Endothelial cell of umbilical vein (primary cell): ENCODE data around the gene GPX7. TPM values are rescaled to one million over a fixed set of nuclear protein-coding genes. Genes with fewer than 3 reads are reported as not detected.

Experiments
- BruUV-seq: library from RNA; stranded (reverse); fragments of 400-500 nt; replicated peaks from 2 replicates; lab custom pipeline; 2021; lab: Mats Ljungman, UMichigan
- CTCF ChIA-PET: fragments of 300-600, 350-600 bp; sonication (Branson Sonifier 250); formaldehyde crosslinking; loops from one replicate; lab custom pipeline; 2021; ENCODE audit warnings: antibody characterized with exemption, inconsistent platforms; lab: Charles Lee
- POLR2A ChIA-PET: fragments of 300-600, 350-600 bp; sonication (Branson Sonifier 250); formaldehyde crosslinking; loops from one replicate; lab custom pipeline; 2021; ENCODE audit warnings: antibody characterized with exemption, inconsistent platforms; lab: Charles Lee
- DNase-seq: peaks from one replicate; pipeline ENCODE4 v3.0.0-alpha.2; 2011; ENCODE audit warnings: low read depth, low spot score
- FAIRE-seq: peaks from 2 replicates; lab custom pipeline; 2011; peaks lifted over from hg19 to GRCh38; lab: Jason Lieb, UNC
- H2AFZ ChIP-seq: 2 replicates; pipeline ENCODE4 v1.6.0; 2012; ENCODE audit warnings: low read depth, low read length, control low read depth, inconsistent platforms
- H3K27ac ChIP-seq: 2 replicates; pipeline ENCODE4 v1.5.1; 2011; ENCODE audit warnings: low read depth, mild to moderate bottlenecking, control low read depth, low read length, moderate library complexity; ENCODE audit not compliant: insufficient read depth
- H3K27me3 ChIP-seq, 2 experiments: 2 replicates each; pipeline versions ENCODE4 v1.6.0 to v1.6.1; 2011; ENCODE audit warnings: low read length in 2 of 2, mixed read lengths in 1 of 2; ENCODE audit not compliant: control insufficient read depth in 2 of 2, insufficient read depth in 2 of 2
- H3K36me3 ChIP-seq, 2 experiments: 2 replicates in 1 of 2; 3 replicates in 1 of 2; pipeline ENCODE4 v1.5.1; 2011; ENCODE audit warnings: low read length in 2 of 2, mild to moderate bottlenecking in 1 of 2, moderate library complexity in 1 of 2; ENCODE audit not compliant: control insufficient read depth in 2 of 2, insufficient read depth in 2 of 2; ENCODE audit errors: extremely low read depth in 1 of 2
- H3K4me1 ChIP-seq: 3 replicates; pipeline ENCODE4 v1.5.1; 2011; ENCODE audit warnings: mild to moderate bottlenecking, low read length; ENCODE audit not compliant: control insufficient read depth, insufficient read depth; ENCODE audit errors: extremely low read depth
- H3K4me2 ChIP-seq: 2 replicates; pipeline ENCODE4 v1.6.1; 2011; ENCODE audit warnings: low read length, control low read depth, mixed read lengths; ENCODE audit not compliant: insufficient read depth
- H3K4me3 ChIP-seq, 3 experiments: fragments of 200-600 bp in 1 of 3; sonication (generic), shearing (Covaris generic) in 1 of 3; replicated peaks in 1 of 3; 2 replicates each; pipeline ENCODE4 v1.5.1; 2011 to 2016; ENCODE audit warnings: control low read depth in 3 of 3, low read length in 3 of 3, mild to moderate bottlenecking in 2 of 3, inconsistent platforms in 1 of 3, low read depth in 1 of 3, moderate library complexity in 1 of 3; ENCODE audit not compliant: insufficient read depth in 1 of 3
- H3K79me2 ChIP-seq: 2 replicates; pipeline ENCODE4 v1.6.0; 2012; ENCODE audit warnings: low read length, inconsistent platforms; ENCODE audit not compliant: control insufficient read depth, insufficient read depth
- H3K9ac ChIP-seq: replicated peaks from 2 replicates; pipeline ENCODE3; 2011; ENCODE audit warnings: low read length, control low read depth; ENCODE audit not compliant: insufficient read depth; ENCODE audit errors: extremely low read depth
- H3K9me1 ChIP-seq: replicated peaks from 3 replicates; pipeline ENCODE4 v1.6.0; 2011; ENCODE audit warnings: mild to moderate bottlenecking, low read length; ENCODE audit not compliant: control insufficient read depth, insufficient read depth; ENCODE audit errors: extremely low read depth
- H3K9me3 ChIP-seq: replicated peaks from 2 replicates; pipeline ENCODE4 v1.5.1; 2012; ENCODE audit warnings: low read length, inconsistent platforms; ENCODE audit not compliant: control insufficient read depth, insufficient read depth
- H4K20me1 ChIP-seq: replicated peaks from 2 replicates; pipeline ENCODE3; 2011; ENCODE audit warnings: mild to moderate bottlenecking, low read length; ENCODE audit not compliant: control insufficient read depth, insufficient read depth; ENCODE audit errors: extremely low read depth
- FOS ChIP-seq: IDR thresholded peaks from 2 replicates; pipeline ENCODE4 v1.6.1; 2011; ENCODE audit warnings: mild to moderate bottlenecking, low read length, moderate library complexity, borderline replicate concordance; ENCODE audit not compliant: insufficient read depth
- JUN ChIP-seq: IDR thresholded peaks from 2 replicates; pipeline ENCODE4 v1.6.1; 2011; ENCODE audit warnings: borderline replicate concordance, low read depth; ENCODE audit not compliant: insufficient read length, insufficient read depth
- POLR2A ChIP-seq: IDR thresholded peaks from 2 replicates; pipeline ENCODE4 v1.6.1; 2012; ENCODE audit warnings: low read depth, mild to moderate bottlenecking, control low read depth, low read length
- POLR2AphosphoS5 ChIP-seq: IDR thresholded peaks from 2 replicates; pipeline ENCODE4 v1.6.1; 2012; ENCODE audit warnings: low read depth, mild to moderate bottlenecking, control low read depth, low read length, moderate library complexity; ENCODE audit not compliant: insufficient read depth
- dilution Hi-C: fragments of 300-500 bp; cut with MboI; formaldehyde crosslinking; loops from one replicate; pipeline ENCODE4 v1.15.0; 2019; ENCODE audit warnings: low sequenced_read_pairs; ENCODE audit not compliant: extremely low pct_ligation_motif_present
- intact Hi-C: fragments of 100-400 bp; cut with micrococcal nuclease; formaldehyde crosslinking; loops from one replicate; pipeline ENCODE4 v1.10.0; 2022
- polyA plus RNA-seq, 4 experiments: library from polyadenylated mRNA; depleted of rRNA in 3 of 4; stranded (reverse) in 3 of 4; unstranded in 1 of 4; fragments of >200 nt; gene quantifications; 2 replicates each; pipeline versions ENCODE4 v1.2.1 to v1.2.3, GENCODE V29; 2011 to 2012; ENCODE audit warnings: missing spikeins in 1 of 4
- total RNA-seq: library from RNA; stranded (reverse); gene quantifications from 2 replicates; pipeline ENCODE4 v1.2.3, GENCODE V29; 2021
- TF ChIP-seq, protein P1 (sequence below), 2 donors: IDR thresholded peaks; 1 replicate in 1 of 2; 2 replicates in 1 of 2; pipeline ENCODE4 v1.5.1; 2011; ENCODE audit warnings: low read length in 2 of 2, mild to moderate bottlenecking in 2 of 2, moderate library complexity in 2 of 2, control low read depth in 1 of 2, inconsistent platforms in 1 of 2, low read depth in 1 of 2; ENCODE audit not compliant: insufficient read depth in 1 of 2; ENCODE audit errors: extremely low read depth in 1 of 2

The GPX7 gene
- total and polyA plus RNA-seq, 2 donors (not counting 3 experiments of a cell fraction or from before 2014, with no cell fraction given) = 8.9 to 25.7 TPM

DNA sequence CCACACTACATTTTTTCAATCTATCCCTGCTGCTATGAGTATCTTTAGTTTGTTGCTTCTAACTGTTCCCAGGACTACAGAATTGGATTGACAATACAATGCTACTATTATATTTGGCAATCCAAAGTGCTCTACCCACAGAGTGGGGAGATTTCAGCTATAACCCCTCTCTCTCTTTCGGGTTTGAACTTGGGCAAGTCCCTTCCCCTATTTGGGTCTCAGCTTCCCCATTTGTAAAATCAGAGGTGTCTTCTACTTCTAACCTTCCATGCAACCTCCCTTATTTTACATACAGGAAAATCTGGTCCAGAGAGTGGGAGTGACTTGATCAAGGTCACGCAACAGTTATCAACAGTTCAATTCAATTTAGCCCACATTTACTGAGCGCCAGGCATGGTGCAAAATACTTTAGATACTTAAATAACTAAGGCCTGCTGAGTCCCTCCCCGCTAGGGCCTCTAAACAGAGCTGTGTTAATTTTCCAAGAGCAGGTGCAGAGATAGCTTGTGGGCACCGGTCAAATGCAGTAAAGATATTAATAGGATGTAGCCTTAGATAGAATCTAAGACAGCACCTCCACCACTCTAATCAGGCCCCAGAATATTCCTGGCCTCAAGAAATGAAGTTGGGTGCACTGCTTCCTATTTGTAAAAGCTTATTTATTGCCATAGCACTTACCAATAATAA, 9.4 kb upstream of the GPX7 start:
- Histone ChIP-seq H3K79me2 (no peaks in the 10 kb centered on the region), H3K27me3 (peaks cover 6 to 18% of the 10 kb centered on the region in 2 experiments), H3K9me1 (no peaks in the 10 kb centered on the region), H3K36me3 (no peaks in the 10 kb centered on the region), H3K4me1 (peaks cover 3% of the 10 kb centered on the region), H2AFZ (no peak overlapping the region), H3K9ac (no peak overlapping the region), H3K4me3 (no peak overlapping the region), H4K20me1 (no peaks in the 10 kb centered on the region), H3K9me3 (no peaks in the 10 kb centered on the region), H3K4me2 (no peak overlapping the region), H3K27ac (no peak overlapping the region)
- dilution Hi-C loops (no loop called here), intact Hi-C loops (no loop called here)
- ChIA-PET CTCF (interaction anchor here (1.1 to 2.4 kb wide), 2 partner anchors 12 to 39 kb away, joined by 3 to 5 read pairs; no protein-coding TSS in a partner anchor), POLR2A (no interaction called here)
- FAIRE-seq (no peak), DNase-seq (no peak)
- no peak for TF ChIP-seq POLR2A
- BruUV-seq = no TSS peak

- H4K20me1 ChIP-seq = no peaks in the 10 kb centered on the region
- H3K27me3 ChIP-seq = peaks cover 8 to 18% of the 10 kb centered on the region in 2 experiments
- no peak overlapping the region for H3K27ac ChIP-seq
- CTCF ChIA-PET = interaction anchor here (0.9 to 2.4 kb wide), 3 partner anchors 12 to 40 kb away, joined by 3 to 5 read pairs (median 4); no protein-coding TSS in a partner anchor
- POLR2A ChIA-PET = no interaction called here
- dilution Hi-C loops (no loop called here), intact Hi-C loops (no loop called here)
- DNase-seq (no peak), FAIRE-seq (no peak)
- no TSS peak for BruUV-seq
- no peaks in the 10 kb centered on the region for H3K36me3 ChIP-seq
- peaks cover 3% of the 10 kb centered on the region for H3K4me1 ChIP-seq
- H3K9me1 ChIP-seq = no peaks in the 10 kb centered on the region
- H3K79me2 ChIP-seq = no peaks in the 10 kb centered on the region
- no peaks in the 10 kb centered on the region for H3K9me3 ChIP-seq
- no peak overlapping the region for H3K9ac ChIP-seq
- TF ChIP-seq POLR2AphosphoS5 (no peak), JUN (no peak), FOS (no peak)
- TF ChIP-seq, protein P1, sequence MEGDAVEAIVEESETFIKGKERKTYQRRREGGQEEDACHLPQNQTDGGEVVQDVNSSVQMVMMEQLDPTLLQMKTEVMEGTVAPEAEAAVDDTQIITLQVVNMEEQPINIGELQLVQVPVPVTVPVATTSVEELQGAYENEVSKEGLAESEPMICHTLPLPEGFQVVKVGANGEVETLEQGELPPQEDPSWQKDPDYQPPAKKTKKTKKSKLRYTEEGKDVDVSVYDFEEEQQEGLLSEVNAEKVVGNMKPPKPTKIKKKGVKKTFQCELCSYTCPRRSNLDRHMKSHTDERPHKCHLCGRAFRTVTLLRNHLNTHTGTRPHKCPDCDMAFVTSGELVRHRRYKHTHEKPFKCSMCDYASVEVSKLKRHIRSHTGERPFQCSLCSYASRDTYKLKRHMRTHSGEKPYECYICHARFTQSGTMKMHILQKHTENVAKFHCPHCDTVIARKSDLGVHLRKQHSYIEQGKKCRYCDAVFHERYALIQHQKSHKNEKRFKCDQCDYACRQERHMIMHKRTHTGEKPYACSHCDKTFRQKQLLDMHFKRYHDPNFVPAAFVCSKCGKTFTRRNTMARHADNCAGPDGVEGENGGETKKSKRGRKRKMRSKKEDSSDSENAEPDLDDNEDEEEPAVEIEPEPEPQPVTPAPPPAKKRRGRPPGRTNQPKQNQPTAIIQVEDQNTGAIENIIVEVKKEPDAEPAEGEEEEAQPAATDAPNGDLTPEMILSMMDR (IDR thresholded peaks at IDR 0.05; ENCODE audit: extremely low read depth in 1 of 2, insufficient read depth in 1 of 2, low read depth in 1 of 2, low read length in 2 of 2) = no peak
- no peak overlapping the region for H3K4me2 ChIP-seq
- no peak overlapping the region for H2AFZ ChIP-seq
- H3K4me3 ChIP-seq = no peak overlapping the region
Observed at GRCh38 chr1:52593495-52593894, 8.7 kb upstream of the GPX7 start.
